B cell (primary cell): ENCODE measurements around the gene PTPN11. TPM values are rescaled to one million over a fixed set of nuclear protein-coding genes. Genes with fewer than 3 reads are reported as not detected.

Experiments used
- ATAC-seq: fragments of 200-7000 bp; cut with Tn5 transposase; one replicate; pipeline ENCODE4 v1.10.0; 2021; ENCODE audit warnings: low read depth, mild to moderate bottlenecking, moderate number of reproducible peaks, moderate library complexity
- CTCF ChIA-PET: fragments of 350-600 bp; sonication (Branson Sonifier 250); formaldehyde crosslinking; loops from one replicate; lab custom pipeline; 2021; ENCODE audit warnings: antibody characterized with exemption, inconsistent platforms; lab: Charles Lee
- POLR2A ChIA-PET: fragments of 350-600 bp; sonication (Branson Sonifier 250); formaldehyde crosslinking; loops from one replicate; lab custom pipeline; 2021; ENCODE audit warnings: antibody characterized with exemption; lab: Charles Lee
- DNase-seq: peaks from one replicate; pipeline ENCODE4 v3.0.0; 2013
- H2AFZ ChIP-seq: 2 replicates; pipeline ENCODE4 v1.6.1; 2012; ENCODE audit warnings: mild to moderate bottlenecking, low read depth, low read length; ENCODE audit not compliant: insufficient read depth, poor library complexity, severe bottlenecking
- H3K27ac ChIP-seq, 2 donors: 1 replicate in 1 of 2; 2 replicates in 1 of 2; pipeline ENCODE4 v1.5.1; 2012 to 2013; ENCODE audit warnings: low read length in 2 of 2, mild to moderate bottlenecking in 2 of 2, moderate library complexity in 1 of 2
- H3K27me3 ChIP-seq, 4 experiments: fragments of 200-600 bp in 1 of 4; sonication (generic) in 1 of 4; replicated peaks in 1 of 4; 1 replicate in 2 of 4; 2 replicates in 2 of 4; pipeline versions ENCODE4 v1.6.1 to v1.7.0; 2013 to 2016; ENCODE audit warnings: low read length in 3 of 4, mild to moderate bottlenecking in 2 of 4, mixed read lengths in 1 of 4, moderate library complexity in 1 of 4; ENCODE audit not compliant: insufficient read depth in 4 of 4, control insufficient read depth in 3 of 4; ENCODE audit errors: control extremely low read depth in 1 of 4
- H3K36me3 ChIP-seq, 2 experiments: replicated peaks in 1 of 2; 1 replicate in 1 of 2; 2 replicates in 1 of 2; pipeline versions ENCODE4 v1.6.1 to v1.7.1; 2013; ENCODE audit warnings: low read length in 1 of 2; ENCODE audit not compliant: insufficient read depth in 2 of 2, control insufficient read depth in 1 of 2; ENCODE audit errors: control extremely low read depth in 1 of 2, extremely low read depth in 1 of 2
- H3K4me1 ChIP-seq, 2 donors: fragments of 200-600 bp in 1 of 2; sonication (generic) in 1 of 2; 1 replicate in 1 of 2; 2 replicates in 1 of 2; pipeline versions ENCODE4 v1.5.1 to v1.6.1; 2013 to 2017; ENCODE audit warnings: low read length in 2 of 2; ENCODE audit not compliant: control insufficient read depth in 2 of 2, insufficient read depth in 2 of 2
- H3K4me2 ChIP-seq: replicated peaks from 2 replicates; pipeline ENCODE3; 2012; ENCODE audit warnings: mild to moderate bottlenecking, low read depth, low read length; ENCODE audit not compliant: poor library complexity, severe bottlenecking
- H3K4me3 ChIP-seq, 5 experiments: fragments of 200-600 bp in 1 of 5; sonication (generic) in 1 of 5; 1 replicate in 3 of 5; 2 replicates in 2 of 5; pipeline versions ENCODE4 v1.5.1 to v1.7.0; 2011 to 2016; ENCODE audit warnings: low read length in 4 of 5, mild to moderate bottlenecking in 4 of 5, low read depth in 2 of 5, control low read depth in 1 of 5, moderate library complexity in 1 of 5; ENCODE audit not compliant: insufficient read depth in 1 of 5; ENCODE audit errors: control extremely low read depth in 1 of 5, extremely low read depth in 1 of 5
- H3K79me2 ChIP-seq: fragments of 200-600 bp; sonication (generic); one replicate; pipeline ENCODE4 v1.6.0; 2016; ENCODE audit warnings: low read length; ENCODE audit not compliant: control insufficient read depth, insufficient read depth
- H3K9ac ChIP-seq: fragments of 200-600 bp; sonication (generic); 2 replicates; pipeline ENCODE4 v1.6.1; 2017; ENCODE audit warnings: mild to moderate bottlenecking, low read length, moderate library complexity
- H3K9me3 ChIP-seq, 3 donors: one replicate each; pipeline versions ENCODE4 v1.6.1 to v1.7.1; 2013; ENCODE audit warnings: low read length in 2 of 3; ENCODE audit not compliant: control insufficient read depth in 2 of 3, insufficient read depth in 1 of 3; ENCODE audit errors: control extremely low read depth in 1 of 3
- H4K20me1 ChIP-seq: 2 replicates; pipeline ENCODE4 v1.6.0; 2012; ENCODE audit warnings: mild to moderate bottlenecking, low read length; ENCODE audit not compliant: insufficient read depth, control insufficient read depth, poor library complexity, severe bottlenecking
- H3K27ac Mint-ChIP-seq: one replicate; pipeline ENCODE4 v1.8.0; 2021; ENCODE audit warnings: mixed read lengths
- H3K27me3 Mint-ChIP-seq: one replicate; pipeline ENCODE4 v1.8.0; 2021; ENCODE audit warnings: mixed read lengths
- H3K4me1 Mint-ChIP-seq: one replicate; pipeline ENCODE4 v1.8.0; 2021; ENCODE audit warnings: mixed read lengths
- H3K4me3 Mint-ChIP-seq: one replicate; pipeline ENCODE4 v1.8.0; 2021; ENCODE audit warnings: mixed read lengths
- H3K9me3 Mint-ChIP-seq: one replicate; pipeline ENCODE4 v1.8.0; 2022; ENCODE audit warnings: mixed read lengths; ENCODE audit not compliant: insufficient read depth
- CTCF ChIP-seq: fragments of 200-600 bp; IDR thresholded peaks from one replicate; pipeline ENCODE4 v1.8.0; 2022; ENCODE audit warnings: antibody characterized with exemption, mild to moderate bottlenecking
- EZH2 ChIP-seq: IDR thresholded peaks from 2 replicates; pipeline ENCODE4 v1.6.1; 2012; ENCODE audit warnings: borderline replicate concordance, low read depth, mild to moderate bottlenecking, moderate library complexity, low read length; ENCODE audit not compliant: insufficient read depth, poor library complexity, severe bottlenecking
- WGBS: methylation state at CpG from one replicate; pipeline ENCODE4 v1.1.5; 2013; ENCODE audit warnings: missing lambda C conversion rate; ENCODE audit not compliant: insufficient coverage; 5-methylcytosine and 5-hydroxymethylcytosine counted together
- intact Hi-C: fragments of 100-400 bp; cut with micrococcal nuclease; formaldehyde crosslinking; loops from one replicate; pipeline ENCODE4 v1.10.0; 2022
- polyA plus RNA-seq: library from polyadenylated mRNA; depleted of rRNA; stranded (reverse); fragments of >200 nt; gene quantifications from 2 replicates; pipeline ENCODE4 v1.2.3, GENCODE V29; 2012
- total RNA-seq, 2 donors: library from RNA; stranded (reverse); fragments of 120-200 nt in 1 of 2; gene quantifications; 1 replicate in 1 of 2; 2 replicates in 1 of 2; pipeline versions ENCODE4 v1.2.3 to v1.2.4, GENCODE V29; 2013 to 2022

PTPN11 gene
- total and polyA plus RNA-seq, 2 donors (not counting 1 experiment from before 2014, with no cell fraction given) = 7.8 to 53.1 TPM

GRCh38 chr12:112488257-112488876 lies 69.6 kb downstream of the PTPN11 start:
- Histone ChIP-seq H3K27ac (no peak overlapping the region), H3K9ac (no peak overlapping the region), H3K79me2 (no peaks in the 10 kb centered on the region), H3K27me3 (no peaks in the 10 kb centered on the region), H2AFZ (no peak overlapping the region), H3K4me3 (no peak overlapping the region), H3K36me3 (peaks cover 0 to 60% of the 10 kb centered on the region in 2 experiments), H3K9me3 (no peaks in the 10 kb centered on the region), H4K20me1 (no peaks in the 10 kb centered on the region), H3K4me2 (no peak overlapping the region), H3K4me1 (no peaks in the 10 kb centered on the region)
- no peak for DNase-seq
- Mint-ChIP-seq H3K4me1 (no peaks in the 10 kb centered on the region), H3K9me3 (no peaks in the 10 kb centered on the region), H3K4me3 (no peak overlapping the region), H3K27ac (no peak overlapping the region), H3K27me3 (no peaks in the 10 kb centered on the region)
- CTCF ChIA-PET = no interaction called here
- 98% methylated on average over 6 of the region's 6 CpGs for WGBS
- no peak for ATAC-seq
- TF ChIP-seq CTCF = no peak
- TF ChIP-seq EZH2 = no peak
- POLR2A ChIA-PET = no interaction called here
- intact Hi-C loops = no loop called here

GRCh38 chr12:112489456-112489855 lies 70.7 kb downstream of the PTPN11 start:
- Histone ChIP-seq H3K27me3 (no peaks in the 10 kb centered on the region), H3K4me1 (no peaks in the 10 kb centered on the region), H3K4me3 (no peak overlapping the region), H3K36me3 (peaks cover 1 to 59% of the 10 kb centered on the region in 2 experiments), H2AFZ (no peak overlapping the region), H4K20me1 (no peaks in the 10 kb centered on the region), H3K27ac (no peak overlapping the region), H3K9me3 (no peaks in the 10 kb centered on the region), H3K79me2 (no peaks in the 10 kb centered on the region), H3K4me2 (no peak overlapping the region), H3K9ac (no peak overlapping the region)
- Mint-ChIP-seq H3K9me3 (no peaks in the 10 kb centered on the region), H3K4me1 (no peaks in the 10 kb centered on the region), H3K4me3 (no peak overlapping the region), H3K27me3 (no peaks in the 10 kb centered on the region), H3K27ac (no peak overlapping the region)
- intact Hi-C loops = no loop called here
- ATAC-seq (no peak), DNase-seq (no peak)
- ChIA-PET POLR2A (no interaction called here), CTCF (no interaction called here)
- 80% methylated on average over 2 of the region's 6 CpGs for WGBS
- TF ChIP-seq EZH2 = no peak
- TF ChIP-seq CTCF = no peak
